Body of pancreas (tissue), 4 donors: ENCODE data around the gene MPDU1.

Source experiments
- POLR2A ChIP-seq, 3 donors: fragments of 450-650 bp; IDR thresholded peaks; one replicate each; pipeline ENCODE4 v1.6.1; 2016; ENCODE audit warnings: antibody characterized with exemption in 3 of 3, mild to moderate bottlenecking in 2 of 3
- TF ChIP-seq, protein P1 (sequence below), 7 experiments: fragments of 450-650 bp in 4 of 7; fragments of 200-600 bp in 3 of 7; sonication (generic) in 3 of 7; IDR thresholded peaks; one replicate each; pipeline ENCODE4 v1.5.1; 2016 to 2019; ENCODE audit warnings: antibody characterized with exemption in 7 of 7

DNA sequence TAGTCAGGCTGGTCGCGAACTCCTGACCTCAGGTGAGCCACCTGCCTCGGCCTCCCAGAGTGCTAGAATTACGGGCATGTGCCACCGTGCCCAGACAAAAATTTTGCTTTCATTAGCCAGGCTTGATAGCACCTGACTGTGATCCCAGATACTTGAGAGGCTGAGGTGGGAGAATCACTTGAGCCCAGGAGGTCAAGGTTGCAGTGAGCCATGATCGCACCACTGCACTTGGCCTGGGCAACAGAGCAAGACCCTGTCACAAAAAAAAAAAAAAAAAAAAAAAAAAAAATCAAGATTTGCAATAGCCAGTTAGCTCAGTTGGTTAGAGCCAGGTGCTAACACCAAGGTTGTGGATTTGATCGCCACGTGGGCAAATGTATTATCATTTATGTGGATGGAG is 37.2 kb downstream of the MPDU1 start:
- TF ChIP-seq, protein P1, sequence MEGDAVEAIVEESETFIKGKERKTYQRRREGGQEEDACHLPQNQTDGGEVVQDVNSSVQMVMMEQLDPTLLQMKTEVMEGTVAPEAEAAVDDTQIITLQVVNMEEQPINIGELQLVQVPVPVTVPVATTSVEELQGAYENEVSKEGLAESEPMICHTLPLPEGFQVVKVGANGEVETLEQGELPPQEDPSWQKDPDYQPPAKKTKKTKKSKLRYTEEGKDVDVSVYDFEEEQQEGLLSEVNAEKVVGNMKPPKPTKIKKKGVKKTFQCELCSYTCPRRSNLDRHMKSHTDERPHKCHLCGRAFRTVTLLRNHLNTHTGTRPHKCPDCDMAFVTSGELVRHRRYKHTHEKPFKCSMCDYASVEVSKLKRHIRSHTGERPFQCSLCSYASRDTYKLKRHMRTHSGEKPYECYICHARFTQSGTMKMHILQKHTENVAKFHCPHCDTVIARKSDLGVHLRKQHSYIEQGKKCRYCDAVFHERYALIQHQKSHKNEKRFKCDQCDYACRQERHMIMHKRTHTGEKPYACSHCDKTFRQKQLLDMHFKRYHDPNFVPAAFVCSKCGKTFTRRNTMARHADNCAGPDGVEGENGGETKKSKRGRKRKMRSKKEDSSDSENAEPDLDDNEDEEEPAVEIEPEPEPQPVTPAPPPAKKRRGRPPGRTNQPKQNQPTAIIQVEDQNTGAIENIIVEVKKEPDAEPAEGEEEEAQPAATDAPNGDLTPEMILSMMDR (IDR thresholded peaks at IDR 0.05): no peak
- no peak for TF ChIP-seq POLR2A (IDR thresholded peaks at IDR 0.05)
